Placental pericyte (primary cell): ENCODE data around the gene NPDC1. TPM values are rescaled to one million over a fixed set of nuclear protein-coding genes. Genes with fewer than 3 reads are reported as not detected.

Source experiments
- small RNA-seq: library from RNA; depleted of rRNA; stranded (forward); fragments of <200 nt; gene quantifications from one replicate; pipeline ENCODE3, GENCODE V24; 2012; ENCODE audit warnings: low replicate concordance
- total RNA-seq: library from RNA; depleted of rRNA; stranded (reverse); fragments of >200 nt; gene quantifications from 2 replicates; pipeline ENCODE4 v1.2.3, GENCODE V29; 2012

NPDC1 gene
- 16.0 and 21.0 TPM in 2 replicates for total RNA-seq

GRCh38 chr9:137046088-137046787 lies at the start of gene NPDC1:
TSS of gene NPDC1 (minus strand) at chr9:137046177. CDS start at chr9:137045989, 188 bp downstream.

DNA sequence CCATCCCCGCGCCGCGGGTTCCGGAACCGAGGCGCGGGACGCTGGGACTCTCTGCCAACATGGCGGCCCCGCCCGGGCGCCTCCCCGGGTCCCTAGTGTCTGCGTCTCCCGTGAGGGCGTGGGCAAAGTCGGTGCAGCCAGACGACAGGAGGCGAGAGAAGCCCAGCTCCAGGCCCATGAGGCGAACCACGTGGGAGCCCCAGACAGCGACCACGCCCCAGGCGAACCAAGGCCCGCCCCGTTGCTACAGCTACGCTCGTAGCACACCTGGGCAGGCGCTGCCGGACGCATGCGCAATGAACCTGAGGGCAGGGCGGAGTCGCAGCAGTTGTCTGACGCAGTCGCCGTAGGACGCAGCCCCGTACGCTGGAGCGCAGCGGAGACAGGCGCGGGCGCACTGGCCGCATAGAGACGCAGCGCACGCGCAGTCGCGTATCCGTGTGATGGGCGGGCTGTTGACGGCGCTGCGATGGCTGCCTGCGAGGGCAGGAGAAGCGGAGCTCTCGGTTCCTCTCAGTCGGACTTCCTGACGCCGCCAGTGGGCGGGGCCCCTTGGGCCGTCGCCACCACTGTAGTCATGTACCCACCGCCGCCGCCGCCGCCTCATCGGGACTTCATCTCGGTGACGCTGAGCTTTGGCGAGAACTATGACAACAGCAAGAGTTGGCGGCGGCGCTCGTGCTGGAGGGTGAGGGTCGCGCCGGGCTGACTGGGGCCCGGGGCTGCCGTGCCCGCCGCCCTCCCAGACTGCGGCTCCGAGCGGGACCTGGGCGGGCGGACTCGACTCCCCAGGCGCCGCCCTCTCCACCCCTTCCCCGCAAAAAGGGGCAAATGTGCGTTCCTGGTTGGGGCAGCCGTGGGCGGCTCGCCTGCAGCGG lies 40.8 kb upstream of the NPDC1 start, which contains the start of gene MAN1B1:
TSS of gene MAN1B1 (plus strand) at position 455 of the 878 bp plus-strand sequence. CDS start at position 470, 15 bp downstream.

GRCh38 chr9:137077010-137077747 lies 31.2 kb upstream of the NPDC1 start, which contains the start of gene UAP1L1:
TSS of gene UAP1L1 (plus strand) at chr9:137077517. CDS start at chr9:137077533, 16 bp downstream.

GRCh38 chr9:137070201-137070905 lies 24.4 kb upstream of the NPDC1 start, which contains the start of gene SAPCD2:
TSS of gene SAPCD2 (minus strand) at chr9:137070557. CDS start at chr9:137070460, 97 bp downstream.

DNA sequence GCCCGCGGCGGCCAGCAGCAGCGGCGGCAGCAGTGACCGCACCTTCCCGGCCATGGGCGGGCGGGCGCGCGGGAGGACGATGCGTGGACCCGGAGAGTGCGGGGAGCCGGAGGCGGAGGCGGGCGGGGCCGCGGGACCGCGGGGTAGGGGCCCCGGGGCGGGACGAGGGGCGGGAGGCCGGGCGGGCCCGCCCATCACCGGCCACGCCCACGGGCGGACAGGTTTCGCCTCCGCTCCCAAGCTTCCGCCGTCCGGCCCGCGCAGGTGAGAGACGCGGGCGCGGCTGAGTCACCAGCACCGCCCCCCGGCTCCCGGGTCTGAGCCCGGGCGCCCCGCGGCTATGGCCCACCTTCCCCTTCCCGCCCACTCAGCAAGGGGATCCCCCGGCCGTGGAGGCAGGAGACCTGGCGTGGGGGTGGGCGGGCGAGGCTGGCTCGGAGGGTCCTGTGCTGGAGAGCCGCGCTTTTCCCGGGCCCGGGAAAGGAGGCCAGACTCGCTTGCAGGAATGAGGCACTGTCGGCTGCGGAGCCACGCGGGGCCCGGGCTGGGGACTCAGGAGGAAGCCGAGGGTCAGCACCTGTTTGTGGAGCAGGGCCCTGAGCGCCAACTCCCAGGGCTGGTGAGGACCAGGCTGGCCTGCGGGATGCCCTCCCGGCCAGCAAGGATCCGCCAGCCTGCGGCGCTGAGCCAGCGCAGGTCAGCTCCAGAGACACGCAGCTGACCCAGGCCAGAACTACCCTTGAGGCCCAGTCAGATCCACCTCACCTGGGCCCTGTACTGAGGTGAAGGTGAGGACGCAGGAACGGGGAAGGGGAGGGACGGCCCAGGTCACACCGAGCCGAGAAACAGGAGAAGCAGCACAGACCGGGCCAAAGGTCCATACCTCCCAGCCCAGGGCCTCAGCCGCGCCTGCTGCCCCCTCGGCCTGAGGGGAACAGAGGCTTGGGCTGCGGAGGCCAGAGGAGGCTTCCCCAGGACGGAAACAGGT lies 8.3 kb upstream of the NPDC1 start, which contains the start of gene ENTPD2:
TSS of gene ENTPD2 (minus strand) at position 118 of the 988 bp plus-strand sequence. CDS start at position 54, 64 bp downstream.

DNA sequence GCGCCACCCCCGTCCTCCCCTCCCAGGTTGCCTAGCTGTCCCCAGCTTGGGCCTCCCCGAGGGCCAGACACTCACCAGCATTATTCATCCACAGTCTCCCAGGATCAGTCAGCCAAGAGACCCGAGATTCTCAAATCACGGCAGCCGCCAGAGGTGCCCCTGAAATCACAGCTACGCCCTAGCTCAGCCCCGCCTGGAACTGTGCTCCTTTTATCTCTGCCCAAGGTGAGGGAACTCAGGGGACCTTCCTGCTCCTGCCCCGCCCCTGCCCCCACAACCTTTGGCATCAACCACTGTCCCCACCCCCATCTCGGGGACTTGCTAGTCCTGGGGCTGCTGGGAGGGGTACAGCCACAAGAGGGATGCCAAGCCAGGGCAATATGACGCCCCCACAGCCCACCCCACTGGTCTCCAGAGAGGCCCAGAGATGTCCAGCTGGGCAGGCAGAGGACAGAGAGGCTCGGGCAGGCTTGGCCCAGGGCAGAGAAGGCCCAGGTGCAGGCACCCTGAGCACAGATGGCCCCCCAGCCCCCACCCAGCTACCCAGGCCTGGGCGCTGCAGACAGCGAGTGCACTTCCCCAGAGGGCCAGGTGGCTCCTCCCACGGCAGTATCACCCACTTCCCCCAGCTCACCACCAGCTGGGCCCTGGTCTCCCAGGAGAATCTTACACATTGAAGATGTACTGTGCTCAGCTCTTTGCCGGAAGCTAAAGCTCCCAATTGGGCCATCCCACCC lies 13.9 kb downstream of the NPDC1 start, which contains the start of gene FUT7:
TSS of gene FUT7 (minus strand) at position 185 of the 737 bp plus-strand sequence. CDS start at position 88, 97 bp downstream.

GRCh38 chr9:137027369-137028262 lies 18.4 kb downstream of the NPDC1 start, which contains the start of gene ABCA2:
TSS of gene ABCA2 (minus strand) at chr9:137028237. CDS start at chr9:137028140, 97 bp downstream.

GRCh38 chr9:136996361-136997292 lies 49.4 kb downstream of the NPDC1 start, which contains the start of gene CLIC3:
TSS of gene CLIC3 (minus strand) at chr9:136996568. CDS start at chr9:136996543, 25 bp downstream.

DNA sequence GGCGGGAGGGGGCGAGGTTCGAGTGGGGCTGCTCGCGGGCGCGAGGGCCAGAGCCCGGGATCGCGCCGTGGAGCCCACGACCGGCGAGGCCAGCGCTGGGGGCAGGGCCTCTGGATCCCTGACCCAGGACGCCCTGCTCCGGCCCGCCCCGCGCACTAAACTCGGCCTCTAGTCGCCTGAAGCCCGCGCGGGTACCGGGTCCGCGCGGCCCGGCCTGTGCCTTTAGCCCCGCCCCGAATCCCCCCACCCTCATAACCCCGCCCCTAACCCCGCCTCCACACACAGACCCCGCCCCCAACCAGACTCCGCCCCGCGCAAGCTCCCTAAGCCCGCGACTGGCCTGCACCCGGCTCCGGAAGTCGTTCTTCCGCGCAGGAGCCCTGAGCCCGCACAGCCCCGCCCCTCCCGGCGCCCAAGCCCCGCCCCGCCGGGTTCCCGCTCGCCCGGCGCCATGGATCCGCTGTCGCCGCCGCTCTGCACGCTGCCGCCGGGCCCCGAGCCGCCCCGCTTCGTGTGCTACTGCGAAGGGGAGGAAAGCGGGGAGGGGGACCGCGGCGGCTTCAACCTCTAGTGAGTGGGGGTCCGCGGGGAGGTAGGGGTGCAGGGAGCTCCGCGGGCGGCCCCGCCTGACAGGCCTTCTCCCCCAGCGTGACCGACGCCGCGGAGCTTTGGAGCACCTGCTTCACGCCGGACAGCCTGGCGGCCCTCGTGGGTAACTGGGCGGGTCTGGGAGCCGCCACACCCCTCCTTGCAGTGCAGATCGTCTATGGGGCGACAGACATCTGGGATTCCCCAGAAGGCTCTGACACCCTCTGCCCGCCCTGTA lies 53.8 kb downstream of the NPDC1 start, which contains the start of gene PAXX:
TSS of gene PAXX (plus strand) at position 430 of the 826 bp plus-strand sequence. CDS start at position 452, 22 bp downstream.

Small RNA genes lying within 50 kb of the gene (small RNA-seq; reads per million reads assigned to genes)
- gene RF00153, result not detected

Other genes with a start within 250 kb of the NPDC1 start
- gene CCDC183, start 249.8 kb downstream of the NPDC1 start, total RNA-seq, result 0.22 TPM in 1 of 2 replicates, not detected in the other
- 77.0 and 129 TPM in 2 replicates for gene RABL6, start 238.2 kb downstream of the NPDC1 start, total RNA-seq
- 1.4 and 2.0 TPM in 2 replicates for gene AJM1, start 203.7 kb downstream of the NPDC1 start, total RNA-seq
- gene PHPT1, start 196.8 kb downstream of the NPDC1 start, total RNA-seq, result 54.8 and 63.5 TPM in 2 replicates
- gene MAMDC4, start 193.8 kb downstream of the NPDC1 start, total RNA-seq, result 2.0 and 3.5 TPM in 2 replicates
- 169 and 339 TPM in 2 replicates for gene EDF1, start 179.9 kb downstream of the NPDC1 start, total RNA-seq
- 9.6 and 15.2 TPM in 2 replicates for gene TRAF2, start 159.7 kb downstream of the NPDC1 start, total RNA-seq
- 198 and 213 TPM in 2 replicates for gene FBXW5, start 101.4 kb downstream of the NPDC1 start, total RNA-seq
- 0.66 TPM in 1 of 2 replicates, not detected in the other for gene C8G, start 100.9 kb downstream of the NPDC1 start, total RNA-seq
- gene LCN12, start 93.9 kb downstream of the NPDC1 start, total RNA-seq, result 0.88 TPM in 1 of 2 replicates, not detected in the other
- gene PTGDS, start 68.7 kb downstream of the NPDC1 start, total RNA-seq, result 4.2 and 78.6 TPM in 2 replicates
- 0.14 and 9.8 TPM in 2 replicates for gene LCNL1, start 63.2 kb downstream of the NPDC1 start, total RNA-seq
- 12.0 and 13.9 TPM in 2 replicates for gene PAXX, start 53.8 kb downstream of the NPDC1 start, total RNA-seq
- gene CLIC3, start 49.6 kb downstream of the NPDC1 start, total RNA-seq, result 4.3 and 12.7 TPM in 2 replicates
- gene ABCA2, start 17.9 kb downstream of the NPDC1 start, total RNA-seq, result 18.8 and 18.9 TPM in 2 replicates
- gene FUT7, start 14.1 kb downstream of the NPDC1 start, total RNA-seq, result not detected in 2 replicates
- gene ENTPD2, start 7.9 kb upstream of the NPDC1 start, total RNA-seq, result not detected in 2 replicates
- gene SAPCD2, start 24.4 kb upstream of the NPDC1 start, total RNA-seq, result 0.22 and 15.9 TPM in 2 replicates
- 28.2 and 29.1 TPM in 2 replicates for gene UAP1L1, start 31.3 kb upstream of the NPDC1 start, total RNA-seq
- gene MAN1B1, start 40.8 kb upstream of the NPDC1 start, total RNA-seq, result 68.1 and 103 TPM in 2 replicates
- gene DPP7, start 68.6 kb upstream of the NPDC1 start, total RNA-seq, result 58.1 and 86.7 TPM in 2 replicates
- 0.29 TPM in 1 of 2 replicates, not detected in the other for gene GRIN1, start 93.0 kb upstream of the NPDC1 start, total RNA-seq
- not detected in 2 replicates for gene LRRC26, start 123.9 kb upstream of the NPDC1 start, total RNA-seq
- not detected in 2 replicates for gene TMEM210, start 125.9 kb upstream of the NPDC1 start, total RNA-seq
- gene ANAPC2, start 142.4 kb upstream of the NPDC1 start, total RNA-seq, result 30.4 and 32.4 TPM in 2 replicates
- gene SSNA1, start 142.5 kb upstream of the NPDC1 start, total RNA-seq, result 75.5 and 82.3 TPM in 2 replicates
- 9.9 and 14.9 TPM in 2 replicates for gene TPRN, start 154.6 kb upstream of the NPDC1 start, total RNA-seq
- 28.9 and 41.4 TPM in 2 replicates for gene TMEM203, start 159.5 kb upstream of the NPDC1 start, total RNA-seq
- gene NDOR1, start 159.5 kb upstream of the NPDC1 start, total RNA-seq, result 10.1 and 15.3 TPM in 2 replicates
- gene RNF208, start 176.1 kb upstream of the NPDC1 start, total RNA-seq, result 0.22 and 0.43 TPM in 2 replicates
- gene CYSRT1, start 179.0 kb upstream of the NPDC1 start, total RNA-seq, result 0.14 and 0.66 TPM in 2 replicates
- not detected in 2 replicates for gene RNF224, start 181.3 kb upstream of the NPDC1 start, total RNA-seq
- gene SLC34A3, start 184.7 kb upstream of the NPDC1 start, total RNA-seq, result not detected in 2 replicates
- 93.4 and 509 TPM in 2 replicates for gene TUBB4B, start 195.1 kb upstream of the NPDC1 start, total RNA-seq
- gene STPG3, start 205.1 kb upstream of the NPDC1 start, total RNA-seq, result not detected in 2 replicates
- 44.2 and 74.0 TPM in 2 replicates for gene NELFB, start 209.2 kb upstream of the NPDC1 start, total RNA-seq
- gene TOR4A, start 231.5 kb upstream of the NPDC1 start, total RNA-seq, result 48.1 and 108 TPM in 2 replicates